Neural progenitor cell (in vitro differentiated cells): Measurements from ENCODE around the gene FXR1.

Experiments
- CTCF ChIP-seq: fragments of 200-600 bp; sonication (generic); IDR thresholded peaks from 2 replicates; pipeline ENCODE4 v1.5.1; 2017; ENCODE audit warnings: antibody characterized with exemption, mild to moderate bottlenecking
- EZH2 ChIP-seq: fragments of 200-600 bp; sonication (generic); IDR thresholded peaks from 2 replicates; pipeline ENCODE4 v1.6.1; 2017; ENCODE audit warnings: antibody characterized with exemption, mild to moderate bottlenecking, moderate library complexity

- TF ChIP-seq CTCF (no peak), EZH2 (no peak)
These were observed 28.4 kb downstream of the FXR1 start for GRCh38 chr3:180940826-180941225.
